CD14-positive monocyte (primary cell): ENCODE measurements around the gene DHRS3. TPM values are rescaled to one million over a fixed set of nuclear protein-coding genes. Genes with fewer than 3 reads are reported as not detected.
"Not testable (repeated sequence)": the region's sequence is repeated elsewhere in the genome, so short reads cannot be mapped to it uniquely, and the experiment has no call there.

Experiments used
- DNase-seq, 3 donors: peaks; one replicate each; pipeline ENCODE4 v3.0.0-alpha.2; 2011 to 2022
- H2AFZ ChIP-seq: 2 replicates; pipeline ENCODE4 v1.6.0; 2012; ENCODE audit warnings: mild to moderate bottlenecking, low read depth, low read length, inconsistent platforms; ENCODE audit not compliant: insufficient read depth, poor library complexity, severe bottlenecking
- H3K27ac ChIP-seq, 2 donors: 1 replicate in 1 of 2; 2 replicates in 1 of 2; pipeline ENCODE4 v1.5.1; 2012 to 2013; ENCODE audit warnings: low read length in 2 of 2, control low read depth in 1 of 2, inconsistent platforms in 1 of 2, low read depth in 1 of 2, mild to moderate bottlenecking in 1 of 2
- H3K27me3 ChIP-seq, 2 donors: one replicate each; pipeline versions ENCODE4 v1.6.0 to v1.6.1; 2011 to 2013; ENCODE audit warnings: low read length in 2 of 2; ENCODE audit not compliant: control insufficient read depth in 2 of 2, insufficient read depth in 2 of 2
- H3K36me3 ChIP-seq, 2 donors: replicated peaks in 1 of 2; 1 replicate in 1 of 2; 2 replicates in 1 of 2; pipeline versions ENCODE4 v1.5.1 to v1.6.1; 2012 to 2013; ENCODE audit warnings: low read length in 2 of 2, control low read depth in 1 of 2, inconsistent platforms in 1 of 2, mild to moderate bottlenecking in 1 of 2; ENCODE audit not compliant: insufficient read depth in 2 of 2, control insufficient read depth in 1 of 2
- H3K4me1 ChIP-seq, 2 donors: 1 replicate in 1 of 2; 2 replicates in 1 of 2; pipeline versions ENCODE4 v1.5.1 to v1.6.1; 2012 to 2013; ENCODE audit warnings: low read length in 2 of 2, control low read depth in 1 of 2, inconsistent platforms in 1 of 2, mild to moderate bottlenecking in 1 of 2, moderate library complexity in 1 of 2; ENCODE audit not compliant: insufficient read depth in 2 of 2, control insufficient read depth in 1 of 2
- H3K4me2 ChIP-seq: replicated peaks from 2 replicates; pipeline ENCODE3; 2012; ENCODE audit warnings: low read length, moderate library complexity, mild to moderate bottlenecking; ENCODE audit not compliant: poor library complexity, severe bottlenecking; ENCODE audit errors: extremely low read depth
- H3K4me3 ChIP-seq, 3 experiments: fragments of 200-600 bp in 1 of 3; sonication (generic) in 1 of 3; replicated peaks in 1 of 3; 1 replicate in 2 of 3; 2 replicates in 1 of 3; pipeline ENCODE4 v1.5.1; 2011 to 2013; ENCODE audit warnings: low read length in 3 of 3, mild to moderate bottlenecking in 3 of 3, control low read depth in 2 of 3, low read depth in 2 of 3, inconsistent platforms in 1 of 3, moderate library complexity in 1 of 3
- H3K79me2 ChIP-seq: 2 replicates; pipeline ENCODE4 v1.6.0; 2012; ENCODE audit warnings: mild to moderate bottlenecking, control low read depth, inconsistent platforms, low read length, moderate library complexity; ENCODE audit not compliant: insufficient read depth
- H3K9ac ChIP-seq: 2 replicates; pipeline ENCODE4 v1.6.0; 2017; ENCODE audit warnings: low read length, mild to moderate bottlenecking; ENCODE audit not compliant: insufficient read depth, poor library complexity, severe bottlenecking
- H3K9me3 ChIP-seq, 2 donors: replicated peaks in 1 of 2; 1 replicate in 1 of 2; 2 replicates in 1 of 2; pipeline versions ENCODE4 v1.5.1 to v1.6.1; 2012 to 2013; ENCODE audit warnings: low read length in 2 of 2, control low read depth in 1 of 2; ENCODE audit not compliant: control insufficient read depth in 1 of 2, insufficient read depth in 1 of 2
- H4K20me1 ChIP-seq: 2 replicates; pipeline ENCODE4 v1.6.0; 2012; ENCODE audit warnings: mild to moderate bottlenecking, low read length, control low read depth, moderate library complexity; ENCODE audit not compliant: insufficient read depth
- H3K27ac Mint-ChIP-seq, 7 donors: one replicate each; pipeline ENCODE4 v1.8.0; 2020; ENCODE audit warnings: mild to moderate bottlenecking in 7 of 7, mixed read lengths in 7 of 7, moderate library complexity in 6 of 7, inconsistent platforms in 2 of 7
- H3K27me3 Mint-ChIP-seq, 3 donors: one replicate each; pipeline ENCODE4 v1.8.0; 2021 to 2022; ENCODE audit warnings: low read depth in 3 of 3, mild to moderate bottlenecking in 3 of 3, mixed read lengths in 3 of 3, moderate library complexity in 3 of 3, inconsistent platforms in 1 of 3
- H3K36me3 Mint-ChIP-seq, 2 donors: one replicate each; pipeline ENCODE4 v1.8.0; 2020; ENCODE audit warnings: mixed read lengths in 2 of 2, inconsistent platforms in 1 of 2, mild to moderate bottlenecking in 1 of 2
- H3K4me1 Mint-ChIP-seq: one replicate; pipeline ENCODE4 v1.8.0; 2020; ENCODE audit warnings: mild to moderate bottlenecking, mixed read lengths
- H3K4me3 Mint-ChIP-seq, 2 donors: one replicate each; pipeline ENCODE4 v1.8.0; 2020; ENCODE audit warnings: mild to moderate bottlenecking in 2 of 2, mixed read lengths in 2 of 2, moderate library complexity in 1 of 2
- H3K9me3 Mint-ChIP-seq, 7 donors: one replicate each; pipeline ENCODE4 v1.8.0; 2020 to 2022; ENCODE audit warnings: mixed read lengths in 7 of 7, mild to moderate bottlenecking in 6 of 7, moderate library complexity in 6 of 7, inconsistent platforms in 2 of 7
- WGBS: methylation state at CpG from one replicate; pipeline ENCODE4 v1.1.5; 2013; ENCODE audit warnings: missing lambda C conversion rate; ENCODE audit not compliant: insufficient coverage; 5-methylcytosine and 5-hydroxymethylcytosine counted together
- intact Hi-C, 2 donors: fragments of 100-400 bp; cut with micrococcal nuclease; formaldehyde crosslinking; loops; one replicate each; pipeline versions ENCODE4 v1.15.0 to v1.15.1; 2023
- polyA plus RNA-seq, 3 donors: library from polyadenylated mRNA; depleted of rRNA in 1 of 3; unstranded in 2 of 3; stranded (reverse) in 1 of 3; fragments of 300-500 nt in 2 of 3; fragments of >200 nt in 1 of 3; fragmentation: Illumina TruSeq in 2 of 3; gene quantifications; 1 replicate in 2 of 3; 2 replicates in 1 of 3; pipeline ENCODE4 v1.2.3, GENCODE V29; 2012 to 2021
- TF ChIP-seq, protein P1 (sequence below): fragments of 200-600 bp; IDR thresholded peaks from one replicate; pipeline ENCODE4 v1.8.0; 2022; ENCODE audit warnings: antibody characterized with exemption, mild to moderate bottlenecking

DHRS3 gene
- polyA plus RNA-seq, 3 donors: 0.23 to 0.59 (median 0.29) TPM

DNA sequence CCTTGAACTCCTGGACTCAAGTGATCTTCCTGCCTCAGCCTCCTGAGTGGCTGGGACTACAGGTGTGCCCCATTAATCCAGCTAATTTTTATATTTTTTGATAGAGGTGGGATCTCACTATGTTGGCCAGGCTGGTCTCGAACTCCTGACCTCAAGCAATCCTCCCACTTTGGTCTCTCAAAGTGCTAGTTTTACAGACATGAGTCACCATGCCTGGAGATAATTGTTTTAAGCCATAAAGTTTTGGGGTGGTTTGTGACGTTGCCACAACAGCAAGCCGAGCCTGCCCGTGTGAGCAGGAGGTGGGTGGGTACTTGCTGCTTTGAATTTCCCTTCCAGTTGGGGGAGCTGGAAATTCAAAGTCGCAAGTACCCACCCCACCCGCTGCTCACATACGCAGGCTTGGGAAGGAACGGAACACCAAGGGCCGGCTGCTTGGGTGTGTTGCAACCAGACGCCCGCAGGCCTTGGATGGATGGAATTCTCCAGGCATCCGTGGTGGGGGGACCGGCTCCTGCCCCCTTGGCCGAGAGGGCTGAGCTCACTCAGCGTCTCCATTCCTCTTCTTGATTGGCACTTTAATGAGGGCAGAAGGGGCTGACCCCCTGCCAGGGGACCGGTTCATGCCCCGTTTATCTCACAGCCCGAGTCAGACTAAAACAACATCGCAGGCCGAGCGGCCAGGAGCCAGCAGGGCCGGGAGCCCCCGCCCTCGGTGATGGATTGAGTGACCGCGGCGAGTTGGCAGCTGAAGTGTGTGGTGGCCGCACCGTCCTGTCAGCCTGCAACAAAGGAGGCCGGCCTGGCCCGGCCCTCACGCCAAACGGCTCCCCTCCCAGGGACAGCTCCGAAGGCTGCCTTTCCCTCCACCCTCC is 78.1 kb downstream of the DHRS3 start:
- peaks cover 4 to 15% (median 10%) of the 10 kb centered on the region in 3 donors for H3K27me3 Mint-ChIP-seq
- 28% methylated on average over 25 of the region's 34 CpGs for WGBS
- H4K20me1 ChIP-seq: no peaks in the 10 kb centered on the region
- no peak overlapping the region for H3K4me2 ChIP-seq
- H3K27ac ChIP-seq: no peak overlapping the region
- no peak overlapping the region for H3K4me3 ChIP-seq
- H3K27ac Mint-ChIP-seq: no peak overlapping the region
- peaks cover 0 to 4% of the 10 kb centered on the region in 2 donors for H3K9me3 ChIP-seq
- H3K4me1 Mint-ChIP-seq: no peaks in the 10 kb centered on the region
- H3K27me3 ChIP-seq: peaks cover 0 to 3% of the 10 kb centered on the region in 2 donors
- peak in 1 of 3 donors; percentile 13 for DNase-seq
- H3K9me3 Mint-ChIP-seq: peaks cover 0 to 11% (median 9%) of the 10 kb centered on the region in 7 donors
- no peak overlapping the region for H2AFZ ChIP-seq
- no peak overlapping the region for H3K9ac ChIP-seq
- H3K79me2 ChIP-seq: no peaks in the 10 kb centered on the region
- H3K36me3 Mint-ChIP-seq: peaks cover 0 to 4% of the 10 kb centered on the region in 2 donors
- H3K4me3 Mint-ChIP-seq: no peak overlapping the region
- no peaks in the 10 kb centered on the region for H3K4me1 ChIP-seq
- TF ChIP-seq, protein P1, sequence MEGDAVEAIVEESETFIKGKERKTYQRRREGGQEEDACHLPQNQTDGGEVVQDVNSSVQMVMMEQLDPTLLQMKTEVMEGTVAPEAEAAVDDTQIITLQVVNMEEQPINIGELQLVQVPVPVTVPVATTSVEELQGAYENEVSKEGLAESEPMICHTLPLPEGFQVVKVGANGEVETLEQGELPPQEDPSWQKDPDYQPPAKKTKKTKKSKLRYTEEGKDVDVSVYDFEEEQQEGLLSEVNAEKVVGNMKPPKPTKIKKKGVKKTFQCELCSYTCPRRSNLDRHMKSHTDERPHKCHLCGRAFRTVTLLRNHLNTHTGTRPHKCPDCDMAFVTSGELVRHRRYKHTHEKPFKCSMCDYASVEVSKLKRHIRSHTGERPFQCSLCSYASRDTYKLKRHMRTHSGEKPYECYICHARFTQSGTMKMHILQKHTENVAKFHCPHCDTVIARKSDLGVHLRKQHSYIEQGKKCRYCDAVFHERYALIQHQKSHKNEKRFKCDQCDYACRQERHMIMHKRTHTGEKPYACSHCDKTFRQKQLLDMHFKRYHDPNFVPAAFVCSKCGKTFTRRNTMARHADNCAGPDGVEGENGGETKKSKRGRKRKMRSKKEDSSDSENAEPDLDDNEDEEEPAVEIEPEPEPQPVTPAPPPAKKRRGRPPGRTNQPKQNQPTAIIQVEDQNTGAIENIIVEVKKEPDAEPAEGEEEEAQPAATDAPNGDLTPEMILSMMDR: no peak
- intact Hi-C loops: no loop called here
- H3K36me3 ChIP-seq: no peaks in the 10 kb centered on the region

DNA sequence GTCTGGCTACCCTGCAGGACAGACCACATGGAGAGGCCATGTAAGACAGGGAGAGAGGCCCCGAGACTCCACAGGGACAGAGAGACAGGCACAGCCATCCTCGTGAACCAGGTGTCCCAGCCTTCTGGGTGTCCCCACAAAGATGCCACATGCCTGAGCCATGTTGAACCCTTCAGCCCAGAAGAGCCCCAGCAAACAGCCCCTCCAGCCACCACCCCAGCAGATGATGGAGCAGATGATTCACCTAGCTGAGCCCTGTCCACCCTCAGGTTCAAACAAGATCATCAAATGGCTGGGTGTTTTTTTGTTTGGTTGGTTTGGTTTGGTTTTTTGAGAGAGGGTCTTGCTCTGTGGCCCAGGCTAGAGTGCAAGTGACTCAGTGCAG is 78.7 kb downstream of the DHRS3 start:
- peaks cover 0 to 3% of the 10 kb centered on the region in 2 donors for H3K27me3 ChIP-seq
- no peaks in the 10 kb centered on the region for H3K36me3 ChIP-seq
- H3K79me2 ChIP-seq: no peaks in the 10 kb centered on the region
- H2AFZ ChIP-seq: no peak overlapping the region
- Mint-ChIP-seq H3K27me3 (peaks cover 4 to 15% (median 10%) of the 10 kb centered on the region in 3 donors), H3K36me3 (peaks cover 0 to 4% of the 10 kb centered on the region in 2 donors), H3K27ac (no peak overlapping the region), H3K4me3 (no peak overlapping the region), H3K4me1 (no peaks in the 10 kb centered on the region), H3K9me3 (peaks cover 0 to 12% (median 9%) of the 10 kb centered on the region in 7 donors)
- no peaks in the 10 kb centered on the region for H3K4me1 ChIP-seq
- H3K9me3 ChIP-seq: peaks cover 0 to 4% of the 10 kb centered on the region in 2 donors
- 92% methylated on average over 2 of the region's 2 CpGs for WGBS
- no peak overlapping the region for H3K4me3 ChIP-seq
- intact Hi-C loops: no loop called here
- H3K4me2 ChIP-seq: no peak overlapping the region
- no peaks in the 10 kb centered on the region for H4K20me1 ChIP-seq
- H3K9ac ChIP-seq: no peak overlapping the region
- H3K27ac ChIP-seq: no peak overlapping the region
- DNase-seq: no peak
- TF ChIP-seq, protein P1: no peak

GRCh38 chr1:12538536-12538935 is 79.5 kb downstream of the DHRS3 start:
- H3K4me3 ChIP-seq, H3K36me3 ChIP-seq, H3K4me2 ChIP-seq, H3K4me3 Mint-ChIP-seq, H3K27ac Mint-ChIP-seq, H3K9me3 ChIP-seq, intact Hi-C loops, H2AFZ ChIP-seq, H3K9ac ChIP-seq, H3K36me3 Mint-ChIP-seq, H4K20me1 ChIP-seq, H3K27ac ChIP-seq, DNase-seq, H3K4me1 ChIP-seq, H3K4me1 Mint-ChIP-seq, H3K79me2 ChIP-seq, H3K27me3 ChIP-seq: not testable (repeated sequence)
- WGBS: 38% methylated on average over 2 of the region's 3 CpGs
- H3K9me3 Mint-ChIP-seq: peaks cover 0 to 12% (median 9%) of the 10 kb centered on the region in 7 donors
- H3K27me3 Mint-ChIP-seq: peaks cover 4 to 15% (median 10%) of the 10 kb centered on the region in 3 donors
